GM12873 (cell line): Measurements from ENCODE around the gene GP5.

Source experiments
- CTCF ChIP-seq: IDR thresholded peaks from 2 replicates; pipeline ENCODE4 v1.5.1; 2012; ENCODE audit warnings: low read depth, mild to moderate bottlenecking, moderate library complexity, low read length, control low read depth; ENCODE audit not compliant: insufficient read depth; ENCODE audit errors: missing control alignments

GP5 gene

GRCh38 chr3:194399874-194400411 is 877 bp upstream of the GP5 start:
- no peak for TF ChIP-seq CTCF

GRCh38 chr3:194397757-194398312 is 1.2 kb downstream of the GP5 start:
- TF ChIP-seq CTCF: no peak

- no peak for TF ChIP-seq CTCF
These were observed 2.0 kb downstream of the GP5 start for GRCh38 chr3:194396859-194397756.

GRCh38 chr3:194396539-194396858 is 2.6 kb downstream of the GP5 start:
- no peak for TF ChIP-seq CTCF

GRCh38 chr3:194395778-194396538 is 3.1 kb downstream of the GP5 start:
- TF ChIP-seq CTCF: no peak

- no peak for TF ChIP-seq CTCF
These were observed 3.9 kb downstream of the GP5 start for GRCh38 chr3:194395212-194395611.

- TF ChIP-seq CTCF: no peak
These were observed 6.5 kb downstream of the GP5 start for GRCh38 chr3:194392576-194392975.
